GM23338 (cell line): ENCODE data around the gene GJC1. TPM values are rescaled to one million over a fixed set of nuclear protein-coding genes. Genes with fewer than 3 reads are reported as not detected.
A peak's percentile ranks its signal among the peaks of the same experiment; 100 is the strongest.

Experiments
- ATAC-seq: fragments of 200-7000 bp; cut with Tn5 transposase; 3 replicates; pipeline ENCODE4 v1.9.1; 2020
- DNase-seq: peaks from one replicate; pipeline ENCODE4 v3.0.0-alpha.2; 2015; ENCODE audit warnings: low spot score
- H2AFZ ChIP-seq: fragments of 200-600 bp; sonication (generic); 2 replicates; pipeline ENCODE4 v1.8.0; 2016; ENCODE audit warnings: antibody characterized with exemption, mild to moderate bottlenecking, moderate library complexity
- H3F3A ChIP-seq: fragments of 200-600 bp; sonication (generic); replicated peaks from 2 replicates; pipeline ENCODE4 v1.8.0; 2017; ENCODE audit warnings: antibody characterized with exemption, mixed run types, low read depth
- H3K27ac ChIP-seq: fragments of 200-600 bp; sonication (generic); 2 replicates; pipeline ENCODE4 v1.6.1; 2016; ENCODE audit warnings: low read depth
- H3K27me3 ChIP-seq: fragments of 200-600 bp; sonication (generic); 2 replicates; pipeline ENCODE4 v1.8.0; 2016; ENCODE audit warnings: mild to moderate bottlenecking, mixed run types, moderate library complexity; ENCODE audit not compliant: insufficient read depth
- H3K36me3 ChIP-seq: fragments of 200-600 bp; sonication (generic); 2 replicates; pipeline ENCODE4 v1.8.0; 2016; ENCODE audit warnings: mild to moderate bottlenecking; ENCODE audit not compliant: insufficient read depth
- H3K4me1 ChIP-seq: fragments of 200-600 bp; sonication (generic); 2 replicates; pipeline ENCODE4 v1.8.0; 2016; ENCODE audit warnings: mild to moderate bottlenecking, moderate library complexity; ENCODE audit not compliant: insufficient read depth
- H3K4me2 ChIP-seq: fragments of 200-600 bp; sonication (generic); 2 replicates; pipeline ENCODE4 v1.7.1; 2017; ENCODE audit warnings: mixed run types
- H3K4me3 ChIP-seq: fragments of 200-600 bp; sonication (generic); 2 replicates; pipeline ENCODE4 v1.6.1; 2016; ENCODE audit warnings: mixed run types
- H3K79me2 ChIP-seq: fragments of 200-600 bp; sonication (generic); replicated peaks from 2 replicates; pipeline ENCODE4 v1.8.0; 2017; ENCODE audit warnings: mild to moderate bottlenecking; ENCODE audit not compliant: insufficient read depth
- H3K9me2 ChIP-seq: fragments of 200-600 bp; sonication (generic); 2 replicates; pipeline ENCODE4 v1.8.0; 2017; ENCODE audit not compliant: insufficient read depth
- H4K20me1 ChIP-seq: fragments of 200-600 bp; sonication (generic); replicated peaks from 2 replicates; pipeline ENCODE4 v1.8.0; 2017; ENCODE audit warnings: mild to moderate bottlenecking; ENCODE audit not compliant: insufficient read depth
- H3K27ac Mint-ChIP-seq: 2 replicates; pipeline ENCODE4 v1.8.0; 2020; ENCODE audit warnings: inconsistent platforms, mild to moderate bottlenecking, moderate library complexity, mixed read lengths
- H3K27me3 Mint-ChIP-seq: 3 replicates; pipeline ENCODE4 v1.8.0; 2022; ENCODE audit warnings: low read depth, mild to moderate bottlenecking, moderate library complexity, mixed read lengths, inconsistent platforms; ENCODE audit not compliant: insufficient read depth, poor library complexity
- H3K36me3 Mint-ChIP-seq: 3 replicates; pipeline ENCODE4 v1.8.0; 2021; ENCODE audit warnings: low read depth, mild to moderate bottlenecking, inconsistent platforms, moderate library complexity, mixed read lengths
- H3K4me1 Mint-ChIP-seq: 3 replicates; pipeline ENCODE4 v1.8.0; 2020; ENCODE audit warnings: mild to moderate bottlenecking, inconsistent platforms, mixed read lengths
- H3K4me3 Mint-ChIP-seq: 3 replicates; pipeline ENCODE4 v1.8.0; 2021; ENCODE audit warnings: moderate library complexity, mild to moderate bottlenecking, inconsistent platforms, mixed read lengths
- H3K9me3 Mint-ChIP-seq: 3 replicates; pipeline ENCODE4 v1.8.0; 2020; ENCODE audit warnings: moderate library complexity, mild to moderate bottlenecking, inconsistent platforms, mixed read lengths
- CREB1 ChIP-seq: fragments of 250-450 bp; sonication (Bioruptor Pico); IDR thresholded peaks from 2 replicates; pipeline ENCODE4 v1.5.0; 2020; ENCODE audit warnings: low read depth, mild to moderate bottlenecking, moderate library complexity
- EZH2 ChIP-seq: fragments of 200-600 bp; sonication (generic); IDR thresholded peaks from one replicate; pipeline ENCODE4 v1.8.0; 2017; ENCODE audit warnings: antibody characterized with exemption, mild to moderate bottlenecking, low read depth; ENCODE audit not compliant: unreplicated experiment
- EZH2phosphoT487 ChIP-seq: fragments of 200-600 bp; sonication (generic); IDR thresholded peaks from one replicate; pipeline ENCODE4 v1.8.1; 2018; ENCODE audit warnings: antibody characterized with exemption; ENCODE audit not compliant: unreplicated experiment
- JUNB ChIP-seq: IDR thresholded peaks from one replicate; pipeline ENCODE4 v1.6.1; 2016; ENCODE audit warnings: antibody characterized with exemption; ENCODE audit not compliant: unreplicated experiment
- NANOG ChIP-seq: IDR thresholded peaks from 2 replicates; pipeline ENCODE4 v1.6.1; 2016; ENCODE audit warnings: antibody characterized with exemption, borderline replicate concordance
- POLR2AphosphoS5 ChIP-seq: IDR thresholded peaks from 2 replicates; pipeline ENCODE4 v1.6.1; 2016; ENCODE audit warnings: antibody characterized with exemption, low read depth
- STAT1 ChIP-seq: IDR thresholded peaks from one replicate; pipeline ENCODE4 v1.6.1; 2016; ENCODE audit warnings: antibody characterized with exemption; ENCODE audit not compliant: unreplicated experiment
- ZNF114 ChIP-seq: fragments of 250-450 bp; sonication (Bioruptor Pico); IDR thresholded peaks from 2 replicates; pipeline ENCODE4 v1.5.0; 2020; ENCODE audit warnings: mild to moderate bottlenecking, moderate library complexity
- ZNF331 ChIP-seq: fragments of 250-450 bp; sonication (Bioruptor Pico); IDR thresholded peaks from 2 replicates; pipeline ENCODE4 v1.5.0; 2020; ENCODE audit warnings: low read depth, mild to moderate bottlenecking, moderate library complexity
- polyA plus RNA-seq: library from polyadenylated mRNA; unstranded; fragments of >200 nt; fragmentation: Nextera tagmentation; extraction: Ambion mirVana; gene quantifications from 2 replicates; pipeline ENCODE4 v1.2.1, GENCODE V29; 2016
- total RNA-seq: library from RNA; depleted of rRNA; stranded (reverse); fragments of >200 nt; shearing (Covaris generic); gene quantifications from 2 replicates; pipeline ENCODE4 v1.2.3, GENCODE V29; 2014
- TF ChIP-seq, protein P1 (sequence below), 2 experiments: fragments of 200-600 bp in 1 of 2; sonication (generic) in 1 of 2; conservative IDR thresholded peaks; 2 replicates each; pipeline versions ENCODE4 v1.5.1 to v1.6.1; 2016 to 2017; ENCODE audit warnings: antibody characterized with exemption in 2 of 2, low read depth in 2 of 2, mild to moderate bottlenecking in 2 of 2, moderate library complexity in 1 of 2
- TF ChIP-seq, protein P2 (sequence below): IDR thresholded peaks from 2 replicates; pipeline ENCODE4 v1.6.1; 2016; ENCODE audit warnings: antibody characterized with exemption
- TF ChIP-seq, protein P3 (sequence below): fragments of 250-450 bp; sonication (Bioruptor Pico); IDR thresholded peaks from 2 replicates; pipeline ENCODE4 v1.5.0; 2020; ENCODE audit warnings: mild to moderate bottlenecking, moderate library complexity
- TF ChIP-seq, protein P4 (sequence below): IDR thresholded peaks from one replicate; pipeline ENCODE4 v1.6.1; 2018; ENCODE audit warnings: antibody characterized with exemption; ENCODE audit not compliant: unreplicated experiment

Gene GJC1
- total and polyA plus RNA-seq, 2 experiments from 2014 or later: 34.7 to 99.2 TPM

DNA sequence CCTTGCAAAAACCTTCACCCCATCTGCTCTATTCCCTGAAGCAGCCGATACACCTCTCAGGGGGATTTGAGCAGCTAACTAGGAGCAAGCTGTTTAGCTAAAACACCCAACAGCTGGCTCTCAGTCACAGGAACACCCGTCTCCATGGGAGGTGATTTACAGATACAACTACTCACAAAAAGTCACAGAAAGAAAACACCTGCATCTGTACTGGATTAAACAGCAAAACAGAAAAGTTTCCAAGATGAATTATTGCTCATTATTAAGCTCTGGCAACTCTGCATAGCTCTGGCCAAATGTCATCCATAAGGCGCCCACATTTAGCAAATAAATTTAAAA, 22.3 kb downstream of the GJC1 start:
- peak; percentile 33; the same call in 2 of the 3 replicates for ATAC-seq
- Histone ChIP-seq H3K79me2 (peaks cover 97% of the 10 kb centered on the region), H2AFZ (no peak overlapping the region)

More for the DNA sequence above, 22.3 kb downstream of the GJC1 start:
- peaks cover 27% of the 10 kb centered on the region for H3K36me3 ChIP-seq
- peaks cover 76% of the 10 kb centered on the region for H4K20me1 ChIP-seq
- no peak for DNase-seq
- H3K4me2 ChIP-seq: no peak overlapping the region
- H3K27me3 ChIP-seq: no peaks in the 10 kb centered on the region
- H3K27ac ChIP-seq: no peak overlapping the region
- no peaks in the 10 kb centered on the region for H3K9me3 Mint-ChIP-seq
- peaks cover 6% of the 10 kb centered on the region; the same call in 2 of the 3 replicates for H3K4me1 Mint-ChIP-seq
- peaks cover 57% of the 10 kb centered on the region for H3K36me3 Mint-ChIP-seq
- H3K9me2 ChIP-seq: no peaks in the 10 kb centered on the region
- H3K27me3 Mint-ChIP-seq: peaks cover 9% of the 10 kb centered on the region
- H3F3A ChIP-seq: peaks cover 2% of the 10 kb centered on the region; the same call in 1 of the 2 replicates
- H3K4me3 ChIP-seq: no peak overlapping the region
- H3K4me3 Mint-ChIP-seq: no peak overlapping the region
- TF ChIP-seq STAT1 (no peak), POLR2AphosphoS5 (no peak), EZH2phosphoT487 (no peak), CREB1 (CRISPR knock-in tag) (no peak), NANOG (no peak), EZH2 (no peak), ZNF331 (CRISPR knock-in tag) (no peak), ZNF114 (CRISPR knock-in tag) (no peak), JUNB (no peak)
- TF ChIP-seq, protein P1, sequence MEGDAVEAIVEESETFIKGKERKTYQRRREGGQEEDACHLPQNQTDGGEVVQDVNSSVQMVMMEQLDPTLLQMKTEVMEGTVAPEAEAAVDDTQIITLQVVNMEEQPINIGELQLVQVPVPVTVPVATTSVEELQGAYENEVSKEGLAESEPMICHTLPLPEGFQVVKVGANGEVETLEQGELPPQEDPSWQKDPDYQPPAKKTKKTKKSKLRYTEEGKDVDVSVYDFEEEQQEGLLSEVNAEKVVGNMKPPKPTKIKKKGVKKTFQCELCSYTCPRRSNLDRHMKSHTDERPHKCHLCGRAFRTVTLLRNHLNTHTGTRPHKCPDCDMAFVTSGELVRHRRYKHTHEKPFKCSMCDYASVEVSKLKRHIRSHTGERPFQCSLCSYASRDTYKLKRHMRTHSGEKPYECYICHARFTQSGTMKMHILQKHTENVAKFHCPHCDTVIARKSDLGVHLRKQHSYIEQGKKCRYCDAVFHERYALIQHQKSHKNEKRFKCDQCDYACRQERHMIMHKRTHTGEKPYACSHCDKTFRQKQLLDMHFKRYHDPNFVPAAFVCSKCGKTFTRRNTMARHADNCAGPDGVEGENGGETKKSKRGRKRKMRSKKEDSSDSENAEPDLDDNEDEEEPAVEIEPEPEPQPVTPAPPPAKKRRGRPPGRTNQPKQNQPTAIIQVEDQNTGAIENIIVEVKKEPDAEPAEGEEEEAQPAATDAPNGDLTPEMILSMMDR (conservative IDR thresholded peaks at IDR 0.05; ENCODE audit: low read depth in 2 of 2): no peak
- TF ChIP-seq, protein P2, sequence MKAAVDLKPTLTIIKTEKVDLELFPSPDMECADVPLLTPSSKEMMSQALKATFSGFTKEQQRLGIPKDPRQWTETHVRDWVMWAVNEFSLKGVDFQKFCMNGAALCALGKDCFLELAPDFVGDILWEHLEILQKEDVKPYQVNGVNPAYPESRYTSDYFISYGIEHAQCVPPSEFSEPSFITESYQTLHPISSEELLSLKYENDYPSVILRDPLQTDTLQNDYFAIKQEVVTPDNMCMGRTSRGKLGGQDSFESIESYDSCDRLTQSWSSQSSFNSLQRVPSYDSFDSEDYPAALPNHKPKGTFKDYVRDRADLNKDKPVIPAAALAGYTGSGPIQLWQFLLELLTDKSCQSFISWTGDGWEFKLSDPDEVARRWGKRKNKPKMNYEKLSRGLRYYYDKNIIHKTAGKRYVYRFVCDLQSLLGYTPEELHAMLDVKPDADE: no peak
- TF ChIP-seq, protein P3, sequence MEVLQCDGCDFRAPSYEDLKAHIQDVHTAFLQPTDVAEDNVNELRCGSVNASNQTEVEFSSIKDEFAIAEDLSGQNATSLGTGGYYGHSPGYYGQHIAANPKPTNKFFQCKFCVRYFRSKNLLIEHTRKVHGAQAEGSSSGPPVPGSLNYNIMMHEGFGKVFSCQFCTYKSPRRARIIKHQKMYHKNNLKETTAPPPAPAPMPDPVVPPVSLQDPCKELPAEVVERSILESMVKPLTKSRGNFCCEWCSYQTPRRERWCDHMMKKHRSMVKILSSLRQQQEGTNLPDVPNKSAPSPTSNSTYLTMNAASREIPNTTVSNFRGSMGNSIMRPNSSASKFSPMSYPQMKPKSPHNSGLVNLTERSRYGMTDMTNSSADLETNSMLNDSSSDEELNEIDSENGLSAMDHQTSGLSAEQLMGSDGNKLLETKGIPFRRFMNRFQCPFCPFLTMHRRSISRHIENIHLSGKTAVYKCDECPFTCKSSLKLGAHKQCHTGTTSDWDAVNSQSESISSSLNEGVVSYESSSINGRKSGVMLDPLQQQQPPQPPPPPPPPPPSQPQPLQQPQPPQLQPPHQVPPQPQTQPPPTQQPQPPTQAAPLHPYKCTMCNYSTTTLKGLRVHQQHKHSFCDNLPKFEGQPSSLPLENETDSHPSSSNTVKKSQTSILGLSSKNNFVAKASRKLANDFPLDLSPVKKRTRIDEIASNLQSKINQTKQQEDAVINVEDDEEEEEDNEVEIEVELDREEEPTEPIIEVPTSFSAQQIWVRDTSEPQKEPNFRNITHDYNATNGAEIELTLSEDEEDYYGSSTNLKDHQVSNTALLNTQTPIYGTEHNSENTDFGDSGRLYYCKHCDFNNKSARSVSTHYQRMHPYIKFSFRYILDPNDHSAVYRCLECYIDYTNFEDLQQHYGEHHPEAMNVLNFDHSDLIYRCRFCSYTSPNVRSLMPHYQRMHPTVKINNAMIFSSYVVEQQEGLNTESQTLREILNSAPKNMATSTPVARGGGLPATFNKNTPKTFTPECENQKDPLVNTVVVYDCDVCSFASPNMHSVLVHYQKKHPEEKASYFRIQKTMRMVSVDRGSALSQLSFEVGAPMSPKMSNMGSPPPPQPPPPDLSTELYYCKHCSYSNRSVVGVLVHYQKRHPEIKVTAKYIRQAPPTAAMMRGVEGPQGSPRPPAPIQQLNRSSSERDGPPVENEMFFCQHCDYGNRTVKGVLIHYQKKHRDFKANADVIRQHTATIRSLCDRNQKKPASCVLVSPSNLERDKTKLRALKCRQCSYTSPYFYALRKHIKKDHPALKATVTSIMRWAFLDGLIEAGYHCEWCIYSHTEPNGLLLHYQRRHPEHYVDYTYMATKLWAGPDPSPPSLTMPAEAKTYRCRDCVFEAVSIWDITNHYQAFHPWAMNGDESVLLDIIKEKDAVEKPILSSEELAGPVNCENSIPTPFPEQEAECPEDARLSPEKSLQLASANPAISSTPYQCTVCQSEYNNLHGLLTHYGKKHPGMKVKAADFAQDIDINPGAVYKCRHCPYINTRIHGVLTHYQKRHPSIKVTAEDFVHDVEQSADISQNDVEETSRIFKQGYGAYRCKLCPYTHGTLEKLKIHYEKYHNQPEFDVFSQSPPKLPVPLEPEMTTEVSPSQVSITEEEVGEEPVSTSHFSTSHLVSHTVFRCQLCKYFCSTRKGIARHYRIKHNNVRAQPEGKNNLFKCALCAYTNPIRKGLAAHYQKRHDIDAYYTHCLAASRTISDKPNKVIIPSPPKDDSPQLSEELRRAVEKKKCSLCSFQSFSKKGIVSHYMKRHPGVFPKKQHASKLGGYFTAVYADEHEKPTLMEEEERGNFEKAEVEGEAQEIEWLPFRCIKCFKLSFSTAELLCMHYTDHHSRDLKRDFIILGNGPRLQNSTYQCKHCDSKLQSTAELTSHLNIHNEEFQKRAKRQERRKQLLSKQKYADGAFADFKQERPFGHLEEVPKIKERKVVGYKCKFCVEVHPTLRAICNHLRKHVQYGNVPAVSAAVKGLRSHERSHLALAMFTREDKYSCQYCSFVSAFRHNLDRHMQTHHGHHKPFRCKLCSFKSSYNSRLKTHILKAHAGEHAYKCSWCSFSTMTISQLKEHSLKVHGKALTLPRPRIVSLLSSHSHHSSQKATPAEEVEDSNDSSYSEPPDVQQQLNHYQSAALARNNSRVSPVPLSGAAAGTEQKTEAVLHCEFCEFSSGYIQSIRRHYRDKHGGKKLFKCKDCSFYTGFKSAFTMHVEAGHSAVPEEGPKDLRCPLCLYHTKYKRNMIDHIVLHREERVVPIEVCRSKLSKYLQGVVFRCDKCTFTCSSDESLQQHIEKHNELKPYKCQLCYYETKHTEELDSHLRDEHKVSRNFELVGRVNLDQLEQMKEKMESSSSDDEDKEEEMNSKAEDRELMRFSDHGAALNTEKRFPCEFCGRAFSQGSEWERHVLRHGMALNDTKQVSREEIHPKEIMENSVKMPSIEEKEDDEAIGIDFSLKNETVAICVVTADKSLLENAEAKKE (CRISPR knock-in tag): no peak
- TF ChIP-seq, protein P4, sequence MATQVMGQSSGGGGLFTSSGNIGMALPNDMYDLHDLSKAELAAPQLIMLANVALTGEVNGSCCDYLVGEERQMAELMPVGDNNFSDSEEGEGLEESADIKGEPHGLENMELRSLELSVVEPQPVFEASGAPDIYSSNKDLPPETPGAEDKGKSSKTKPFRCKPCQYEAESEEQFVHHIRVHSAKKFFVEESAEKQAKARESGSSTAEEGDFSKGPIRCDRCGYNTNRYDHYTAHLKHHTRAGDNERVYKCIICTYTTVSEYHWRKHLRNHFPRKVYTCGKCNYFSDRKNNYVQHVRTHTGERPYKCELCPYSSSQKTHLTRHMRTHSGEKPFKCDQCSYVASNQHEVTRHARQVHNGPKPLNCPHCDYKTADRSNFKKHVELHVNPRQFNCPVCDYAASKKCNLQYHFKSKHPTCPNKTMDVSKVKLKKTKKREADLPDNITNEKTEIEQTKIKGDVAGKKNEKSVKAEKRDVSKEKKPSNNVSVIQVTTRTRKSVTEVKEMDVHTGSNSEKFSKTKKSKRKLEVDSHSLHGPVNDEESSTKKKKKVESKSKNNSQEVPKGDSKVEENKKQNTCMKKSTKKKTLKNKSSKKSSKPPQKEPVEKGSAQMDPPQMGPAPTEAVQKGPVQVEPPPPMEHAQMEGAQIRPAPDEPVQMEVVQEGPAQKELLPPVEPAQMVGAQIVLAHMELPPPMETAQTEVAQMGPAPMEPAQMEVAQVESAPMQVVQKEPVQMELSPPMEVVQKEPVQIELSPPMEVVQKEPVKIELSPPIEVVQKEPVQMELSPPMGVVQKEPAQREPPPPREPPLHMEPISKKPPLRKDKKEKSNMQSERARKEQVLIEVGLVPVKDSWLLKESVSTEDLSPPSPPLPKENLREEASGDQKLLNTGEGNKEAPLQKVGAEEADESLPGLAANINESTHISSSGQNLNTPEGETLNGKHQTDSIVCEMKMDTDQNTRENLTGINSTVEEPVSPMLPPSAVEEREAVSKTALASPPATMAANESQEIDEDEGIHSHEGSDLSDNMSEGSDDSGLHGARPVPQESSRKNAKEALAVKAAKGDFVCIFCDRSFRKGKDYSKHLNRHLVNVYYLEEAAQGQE: no peak
- peaks cover 9% of the 10 kb centered on the region; the same call in 1 of the 2 replicates for H3K4me1 ChIP-seq
- no peak overlapping the region for H3K27ac Mint-ChIP-seq
